MM.1S (cell line): ENCODE results near the gene C14orf93.

ENCODE experiments used
- CTCF ChIP-seq: fragments of 300-600 bp; sonication (generic); IDR thresholded peaks from 2 replicates; pipeline ENCODE4 v1.5.1; 2016; ENCODE audit warnings: antibody characterized with exemption, low read length, mixed read lengths
- EZH2 ChIP-seq: fragments of 300-600 bp; sonication (generic); optimal IDR thresholded peaks from 2 replicates; pipeline ENCODE3; 2017; ENCODE audit warnings: low read depth, mild to moderate bottlenecking, antibody characterized with exemption, low read length, mixed read lengths
- EZH2phosphoT487 ChIP-seq: fragments of 300-600 bp; sonication (generic); IDR thresholded peaks from 2 replicates; pipeline ENCODE4 v1.6.1; 2018; ENCODE audit warnings: antibody characterized with exemption, low read length

- no peak for TF ChIP-seq CTCF
- TF ChIP-seq EZH2: no peak
- no peak for TF ChIP-seq EZH2phosphoT487
Observed at GRCh38 chr14:22996768-22997654, 12.9 kb downstream of the C14orf93 start.
